ENCODE measurements around the gene TRIM28.

GRCh38 chr19:58510084-58510862, 33.6 kb upstream of the TRIM28 start:
- no peak for TF ChIP-seq POLR2A (IDR thresholded peaks at IDR 0.05; ENCODE audit: low read depth, low read length)
- no peak for TF ChIP-seq CTCF (IDR thresholded peaks at IDR 0.05; ENCODE audit: extremely low read depth in 1 of 2, insufficient read depth in 1 of 2, low read depth in 1 of 2, low read length in 2 of 2)
- no peak for TF ChIP-seq POLR2AphosphoS5 (IDR thresholded peaks at IDR 0.05; ENCODE audit: insufficient read depth, low read depth, low read length)
- TF ChIP-seq GATA2 (IDR thresholded peaks at IDR 0.05; ENCODE audit: insufficient read depth, insufficient read length, low read depth, low read length), result no peak
- TF ChIP-seq EZH2 (IDR thresholded peaks at IDR 0.05; ENCODE audit: borderline replicate concordance, low read depth, low read length, severe bottlenecking), result no peak
- TF ChIP-seq JUN (IDR thresholded peaks at IDR 0.05; ENCODE audit: borderline replicate concordance, insufficient read depth, insufficient read length, low read depth), result no peak
- no peak for TF ChIP-seq FOS (IDR thresholded peaks at IDR 0.05; ENCODE audit: borderline replicate concordance, insufficient read depth, low read length)
- no peak for TF ChIP-seq MAX (IDR thresholded peaks at IDR 0.05; ENCODE audit: insufficient read depth, insufficient read length)
- no peak for TF ChIP-seq MYC (IDR thresholded peaks at IDR 0.05; ENCODE audit: low read depth, low read length)
